ENCODE results near the gene NRP2.

The NRP2 gene

GRCh38 chr2:205730191-205730590, 47.9 kb downstream of the NRP2 start:
- Histone ChIP-seq H3K4me1 (ENCODE audit: control insufficient read depth in 2 of 2, insufficient read depth in 1 of 2, low read depth in 1 of 2, low read length in 2 of 2) (peaks cover 12 to 51% of the 10 kb centered on the region in 2 donors), H3K4me2 (ENCODE audit: insufficient read depth, low read length, poor library complexity, severe bottlenecking) (no peak overlapping the region), H3K18ac (ENCODE audit: low read length) (peak overlapping the region; percentile 29), H3K79me1 (ENCODE audit: low read depth, low read length) (no peaks in the 10 kb centered on the region), H3K14ac (ENCODE audit: low read length) (no peak overlapping the region), H4K91ac (ENCODE audit: low read depth, low read length, poor library complexity) (no peak overlapping the region), H2BK120ac (ENCODE audit: low read depth, low read length) (no peak overlapping the region), H3K4me3 (ENCODE audit: low read length in 2 of 2) (no peak overlapping the region), H2AFZ (ENCODE audit: low read length) (no peak overlapping the region), H3K23ac (ENCODE audit: low read depth, low read length, poor library complexity) (no peak overlapping the region), H3K27me3 (ENCODE audit: control insufficient read depth in 3 of 3, insufficient read depth in 3 of 3, low read depth in 1 of 3, low read length in 3 of 3) (peaks cover 0 to 3% (median 0%) of the 10 kb centered on the region in 3 experiments), H2BK5ac (ENCODE audit: low read length) (no peak overlapping the region), H3K9ac (ENCODE audit: low read depth, low read length, poor library complexity) (no peak overlapping the region), H2BK15ac (ENCODE audit: low read length) (no peak overlapping the region), H2AK5ac (ENCODE audit: low read depth, low read length) (no peak overlapping the region), H4K8ac (ENCODE audit: low read depth, low read length) (no peak overlapping the region), H3K36me3 (replicated peaks in 1 of 2; ENCODE audit: control insufficient read depth in 2 of 2, insufficient read depth in 2 of 2, low read length in 2 of 2) (peaks cover 0 to 85% of the 10 kb centered on the region in 2 donors), H3K27ac (replicated peaks; ENCODE audit: low read length) (no peak overlapping the region), H3K9me3 (replicated peaks in 1 of 2; ENCODE audit: control insufficient read depth in 2 of 2, insufficient read depth in 1 of 2, low read depth in 1 of 2, low read length in 2 of 2) (peaks cover 0 to 2% of the 10 kb centered on the region in 2 donors), H2BK12ac (ENCODE audit: low read length) (no peak overlapping the region), H3K4ac (ENCODE audit: low read length) (no peak overlapping the region)
- DNase-seq (ENCODE audit: low spot score) = no peak
- WGBS, 2 donors (ENCODE audit: extremely low coverage in 2 of 2, insufficient read length in 2 of 2, insufficient replicate concordance in 1 of 2) = no CpG with 5 or more reads among the region's 9 CpGs

GRCh38 chr2:205730701-205731582, 48.6 kb downstream of the NRP2 start:
- peaks cover 0 to 78% of the 10 kb centered on the region in 2 donors for H3K36me3 ChIP-seq (replicated peaks in 1 of 2; ENCODE audit: control insufficient read depth in 2 of 2, insufficient read depth in 2 of 2, low read length in 2 of 2)
- H3K4me1 ChIP-seq (ENCODE audit: control insufficient read depth in 2 of 2, insufficient read depth in 1 of 2, low read depth in 1 of 2, low read length in 2 of 2) = peaks cover 12 to 51% of the 10 kb centered on the region in 2 donors

DNA sequence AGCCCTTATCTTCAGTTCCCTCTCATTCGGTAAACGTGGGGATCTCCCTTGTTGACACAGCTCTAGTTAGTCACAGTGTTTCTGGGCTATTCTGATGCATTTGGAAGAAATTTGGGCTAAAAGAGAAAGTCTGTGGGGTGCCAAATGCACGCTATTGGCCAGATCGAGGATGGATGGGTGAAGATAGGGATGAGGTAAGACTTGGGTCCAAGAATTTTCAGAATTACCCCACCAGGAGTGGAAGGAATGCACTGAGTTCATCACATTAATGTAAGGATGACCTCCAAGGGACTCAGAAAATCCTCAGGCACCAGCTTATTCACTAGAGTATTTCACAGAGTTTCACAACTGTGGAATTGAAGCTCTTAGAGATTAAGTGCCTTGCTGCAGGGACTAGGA, 49.3 kb downstream of the NRP2 start:
- Histone ChIP-seq H3K4ac (ENCODE audit: low read length) (no peak overlapping the region), H2BK120ac (ENCODE audit: low read depth, low read length) (no peak overlapping the region), H3K18ac (ENCODE audit: low read length) (no peak overlapping the region), H2AFZ (ENCODE audit: low read length) (no peak overlapping the region), H4K8ac (ENCODE audit: low read depth, low read length) (no peak overlapping the region), H3K27ac (replicated peaks; ENCODE audit: low read length) (no peak overlapping the region), H3K79me1 (ENCODE audit: low read depth, low read length) (no peaks in the 10 kb centered on the region), H3K36me3 (replicated peaks in 1 of 2; ENCODE audit: control insufficient read depth in 2 of 2, insufficient read depth in 2 of 2, low read length in 2 of 2) (peaks cover 0 to 72% of the 10 kb centered on the region in 2 donors), H3K9ac (ENCODE audit: low read depth, low read length, poor library complexity) (no peak overlapping the region), H2BK15ac (ENCODE audit: low read length) (no peak overlapping the region), H3K4me1 (ENCODE audit: control insufficient read depth in 2 of 2, insufficient read depth in 1 of 2, low read depth in 1 of 2, low read length in 2 of 2) (peaks cover 12 to 47% of the 10 kb centered on the region in 2 donors), H2BK12ac (ENCODE audit: low read length) (no peak overlapping the region), H3K4me3 (ENCODE audit: low read length in 2 of 2) (no peak overlapping the region), H3K23ac (ENCODE audit: low read depth, low read length, poor library complexity) (no peak overlapping the region), H3K27me3 (ENCODE audit: control insufficient read depth in 3 of 3, insufficient read depth in 3 of 3, low read depth in 1 of 3, low read length in 3 of 3) (peaks cover 0 to 3% (median 0%) of the 10 kb centered on the region in 3 experiments), H3K4me2 (ENCODE audit: insufficient read depth, low read length, poor library complexity, severe bottlenecking) (no peak overlapping the region), H4K91ac (ENCODE audit: low read depth, low read length, poor library complexity) (no peak overlapping the region), H2AK5ac (ENCODE audit: low read depth, low read length) (no peak overlapping the region), H3K14ac (ENCODE audit: low read length) (no peak overlapping the region), H3K9me3 (replicated peaks in 1 of 2; ENCODE audit: control insufficient read depth in 2 of 2, insufficient read depth in 1 of 2, low read depth in 1 of 2, low read length in 2 of 2) (peaks cover 0 to 2% of the 10 kb centered on the region in 2 donors), H2BK5ac (ENCODE audit: low read length) (no peak overlapping the region)
- no peak for DNase-seq (ENCODE audit: low spot score)
- WGBS, 2 donors (ENCODE audit: extremely low coverage in 2 of 2, insufficient read length in 2 of 2, insufficient replicate concordance in 1 of 2) = no CpG with 5 or more reads among the region's 4 CpGs

More at GRCh38 chr2:205730701-205731582, 48.6 kb downstream of the NRP2 start:
- Histone ChIP-seq H3K23ac (ENCODE audit: low read depth, low read length, poor library complexity) (no peak overlapping the region), H3K4ac (ENCODE audit: low read length) (no peak overlapping the region), H3K27me3 (ENCODE audit: control insufficient read depth in 3 of 3, insufficient read depth in 3 of 3, low read depth in 1 of 3, low read length in 3 of 3) (peaks cover 0 to 3% (median 0%) of the 10 kb centered on the region in 3 experiments), H4K8ac (ENCODE audit: low read depth, low read length) (no peak overlapping the region), H2BK120ac (ENCODE audit: low read depth, low read length) (no peak overlapping the region), H3K79me1 (ENCODE audit: low read depth, low read length) (no peaks in the 10 kb centered on the region), H2BK12ac (ENCODE audit: low read length) (no peak overlapping the region), H3K4me3 (ENCODE audit: low read length in 2 of 2) (no peak overlapping the region), H3K27ac (replicated peaks; ENCODE audit: low read length) (no peak overlapping the region), H2AFZ (ENCODE audit: low read length) (no peak overlapping the region), H3K18ac (ENCODE audit: low read length) (no peak overlapping the region), H3K14ac (ENCODE audit: low read length) (no peak overlapping the region), H3K9ac (ENCODE audit: low read depth, low read length, poor library complexity) (no peak overlapping the region), H3K4me2 (ENCODE audit: insufficient read depth, low read length, poor library complexity, severe bottlenecking) (no peak overlapping the region), H3K9me3 (replicated peaks in 1 of 2; ENCODE audit: control insufficient read depth in 2 of 2, insufficient read depth in 1 of 2, low read depth in 1 of 2, low read length in 2 of 2) (peaks cover 0 to 2% of the 10 kb centered on the region in 2 donors), H2AK5ac (ENCODE audit: low read depth, low read length) (no peak overlapping the region), H2BK5ac (ENCODE audit: low read length) (no peak overlapping the region), H4K91ac (ENCODE audit: low read depth, low read length, poor library complexity) (no peak overlapping the region), H2BK15ac (ENCODE audit: low read length) (no peak overlapping the region)
- WGBS, 2 donors (ENCODE audit: extremely low coverage in 2 of 2, insufficient read length in 2 of 2, insufficient replicate concordance in 1 of 2) = no CpG with 5 or more reads among the region's 9 CpGs
- DNase-seq (ENCODE audit: low spot score) = no peak

DNA sequence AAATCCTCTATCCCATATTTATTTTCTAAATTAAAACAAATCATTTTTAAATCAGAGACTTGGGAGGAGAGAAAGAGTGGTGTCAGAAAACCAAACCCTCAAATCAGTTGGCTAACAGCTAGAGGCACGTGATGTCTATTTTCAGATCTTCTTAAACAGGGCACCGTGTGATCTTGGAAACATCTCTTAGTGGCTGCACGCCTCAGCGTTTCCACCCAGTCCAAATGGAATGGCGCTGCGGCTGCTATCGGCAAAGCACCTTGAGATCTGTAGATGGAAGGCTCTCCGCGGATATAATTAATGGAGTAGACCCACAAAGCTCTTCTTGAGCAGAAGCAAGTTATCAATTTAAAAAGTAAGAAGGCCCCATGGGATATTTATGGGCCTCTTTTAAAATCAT, 50.0 kb downstream of the NRP2 start:
- peaks cover 0 to 72% of the 10 kb centered on the region in 2 donors for H3K36me3 ChIP-seq (replicated peaks in 1 of 2; ENCODE audit: control insufficient read depth in 2 of 2, insufficient read depth in 2 of 2, low read length in 2 of 2)

More for the DNA sequence above, 50.0 kb downstream of the NRP2 start:
- no peak for DNase-seq (ENCODE audit: low spot score)
- Histone ChIP-seq H3K14ac (ENCODE audit: low read length) (no peak overlapping the region), H2BK5ac (ENCODE audit: low read length) (no peak overlapping the region), H2AFZ (ENCODE audit: low read length) (no peak overlapping the region), H3K4me2 (ENCODE audit: insufficient read depth, low read length, poor library complexity, severe bottlenecking) (no peak overlapping the region), H3K79me1 (ENCODE audit: low read depth, low read length) (no peaks in the 10 kb centered on the region), H3K4me3 (ENCODE audit: low read length in 2 of 2) (no peak overlapping the region), H3K4ac (ENCODE audit: low read length) (no peak overlapping the region), H3K9ac (ENCODE audit: low read depth, low read length, poor library complexity) (no peak overlapping the region), H4K91ac (ENCODE audit: low read depth, low read length, poor library complexity) (no peak overlapping the region), H2BK15ac (ENCODE audit: low read length) (no peak overlapping the region), H4K8ac (ENCODE audit: low read depth, low read length) (no peak overlapping the region), H2AK5ac (ENCODE audit: low read depth, low read length) (no peak overlapping the region), H3K18ac (ENCODE audit: low read length) (no peak overlapping the region), H3K23ac (ENCODE audit: low read depth, low read length, poor library complexity) (no peak overlapping the region), H3K4me1 (ENCODE audit: control insufficient read depth in 2 of 2, insufficient read depth in 1 of 2, low read depth in 1 of 2, low read length in 2 of 2) (peaks cover 12 to 44% of the 10 kb centered on the region in 2 donors), H3K27ac (replicated peaks; ENCODE audit: low read length) (no peak overlapping the region), H3K9me3 (replicated peaks in 1 of 2; ENCODE audit: control insufficient read depth in 2 of 2, insufficient read depth in 1 of 2, low read depth in 1 of 2, low read length in 2 of 2) (peaks cover 0 to 2% of the 10 kb centered on the region in 2 donors), H2BK120ac (ENCODE audit: low read depth, low read length) (no peak overlapping the region), H3K27me3 (ENCODE audit: control insufficient read depth in 3 of 3, insufficient read depth in 3 of 3, low read depth in 1 of 3, low read length in 3 of 3) (peaks cover 0 to 3% (median 0%) of the 10 kb centered on the region in 3 experiments), H2BK12ac (ENCODE audit: low read length) (no peak overlapping the region)
- no CpG with 5 or more reads among the region's 9 CpGs for WGBS, 2 donors (ENCODE audit: extremely low coverage in 2 of 2, insufficient read length in 2 of 2, insufficient replicate concordance in 1 of 2)

All from neuronal stem cell (in vitro differentiated cells).